ENCODE measurements around the gene DPM2.

DPM2 gene

DNA sequence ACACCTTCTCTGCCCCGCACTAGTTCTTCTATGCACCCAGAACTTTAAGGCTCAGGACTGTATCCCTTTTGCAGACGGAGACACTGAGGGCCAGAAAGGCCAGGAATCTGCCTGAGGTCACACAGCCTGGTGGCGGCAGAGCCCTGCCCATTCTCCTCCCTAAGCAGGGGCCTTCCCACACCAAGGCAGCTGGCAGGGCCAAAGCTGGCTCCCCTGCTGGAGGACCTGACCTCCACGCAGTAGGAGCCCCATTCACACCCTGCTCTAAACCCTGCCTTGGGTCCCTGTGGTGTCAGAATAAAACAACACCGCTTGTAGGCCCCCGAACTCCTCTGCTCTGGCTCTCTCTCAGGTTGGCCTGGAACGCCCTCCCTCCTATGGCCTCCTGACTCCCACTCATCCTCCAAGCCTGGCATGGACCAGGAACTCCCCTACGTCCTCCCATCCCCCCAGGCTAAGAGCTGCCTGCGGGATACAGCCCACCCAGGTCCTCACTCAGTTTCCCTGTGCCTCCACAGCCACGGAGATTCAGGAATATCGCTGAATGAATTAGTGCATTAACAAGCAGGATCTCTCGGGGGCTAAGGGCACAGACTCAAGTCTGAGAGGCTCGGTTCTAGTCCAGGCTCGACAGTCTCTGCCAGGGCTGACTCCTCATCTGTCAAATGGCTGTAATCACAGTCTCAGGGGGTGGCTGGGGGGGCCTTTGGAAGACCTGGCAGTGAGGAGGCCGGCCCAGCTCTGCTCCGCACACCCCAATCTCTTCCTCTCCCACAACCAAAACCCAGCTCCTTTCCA, 41.1 kb downstream of the DPM2 start:
- peaks cover 21% of the 10 kb centered on the region for H3K4me1 ChIP-seq (ENCODE audit: insufficient read depth, low read length)
- no peaks in the 10 kb centered on the region for H3K27me3 ChIP-seq (ENCODE audit: insufficient read depth, low read length, poor library complexity)
- H2AFZ ChIP-seq (ENCODE audit: low read depth, low read length) = no peak overlapping the region
- H3K36me3 ChIP-seq (ENCODE audit: insufficient read depth, low read length) = peaks cover 42% of the 10 kb centered on the region
- no peaks in the 10 kb centered on the region for H4K20me1 ChIP-seq (ENCODE audit: insufficient read depth, low read length)
- 0 out of 2 replicates have a peak, but pooled peaks cover 2% of the 10 kb centered on the region for H3K79me2 ChIP-seq (ENCODE audit: insufficient read depth, low read length)
- TF ChIP-seq EZH2 (IDR thresholded peaks at IDR 0.05; ENCODE audit: borderline replicate concordance, low read depth, low read length, severe bottlenecking) = no peak
- TF ChIP-seq, protein P1, sequence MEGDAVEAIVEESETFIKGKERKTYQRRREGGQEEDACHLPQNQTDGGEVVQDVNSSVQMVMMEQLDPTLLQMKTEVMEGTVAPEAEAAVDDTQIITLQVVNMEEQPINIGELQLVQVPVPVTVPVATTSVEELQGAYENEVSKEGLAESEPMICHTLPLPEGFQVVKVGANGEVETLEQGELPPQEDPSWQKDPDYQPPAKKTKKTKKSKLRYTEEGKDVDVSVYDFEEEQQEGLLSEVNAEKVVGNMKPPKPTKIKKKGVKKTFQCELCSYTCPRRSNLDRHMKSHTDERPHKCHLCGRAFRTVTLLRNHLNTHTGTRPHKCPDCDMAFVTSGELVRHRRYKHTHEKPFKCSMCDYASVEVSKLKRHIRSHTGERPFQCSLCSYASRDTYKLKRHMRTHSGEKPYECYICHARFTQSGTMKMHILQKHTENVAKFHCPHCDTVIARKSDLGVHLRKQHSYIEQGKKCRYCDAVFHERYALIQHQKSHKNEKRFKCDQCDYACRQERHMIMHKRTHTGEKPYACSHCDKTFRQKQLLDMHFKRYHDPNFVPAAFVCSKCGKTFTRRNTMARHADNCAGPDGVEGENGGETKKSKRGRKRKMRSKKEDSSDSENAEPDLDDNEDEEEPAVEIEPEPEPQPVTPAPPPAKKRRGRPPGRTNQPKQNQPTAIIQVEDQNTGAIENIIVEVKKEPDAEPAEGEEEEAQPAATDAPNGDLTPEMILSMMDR (IDR thresholded peaks at IDR 0.05; ENCODE audit: borderline replicate concordance, extremely low read depth, low read length, poor library complexity, severe bottlenecking) = no peak
- H3K9ac ChIP-seq (ENCODE audit: low read depth, low read length) = no peak overlapping the region
- no peak for ATAC-seq (ENCODE audit: insufficient read depth, low read depth)
- DNase-seq = no peak
- H3K27ac ChIP-seq (ENCODE audit: low read length) = no peak overlapping the region
- H3K4me3 ChIP-seq (ENCODE audit: low read depth in 1 of 2, low read length in 2 of 2) = no peak overlapping the region
- H3K9me3 ChIP-seq (ENCODE audit: insufficient read depth, low read length, severe bottlenecking) = peaks cover 21% of the 10 kb centered on the region
- H3K4me2 ChIP-seq (ENCODE audit: insufficient read depth, low read length) = no peak overlapping the region

DNA sequence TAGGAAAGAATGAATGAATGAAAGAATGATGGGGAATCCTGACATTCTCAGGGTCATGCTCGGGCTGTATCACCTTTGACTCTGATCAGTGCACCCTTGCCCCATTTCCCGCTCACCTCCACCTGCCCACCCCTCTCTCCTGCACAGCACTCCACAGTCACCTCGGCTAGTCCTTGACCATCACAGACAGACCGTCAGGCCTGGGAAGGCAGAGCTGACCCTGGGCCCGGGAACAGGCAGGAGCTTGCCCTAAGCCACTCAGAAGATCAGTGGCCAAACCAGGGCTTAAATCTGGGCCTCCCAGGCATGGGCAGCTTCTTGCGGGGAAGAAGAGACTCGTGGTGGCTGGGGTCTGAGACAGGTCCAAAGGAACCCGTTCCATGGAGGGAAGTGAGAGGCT, 41.8 kb downstream of the DPM2 start:
- 0 out of 2 replicates have a peak, but pooled peaks cover 2% of the 10 kb centered on the region for H3K79me2 ChIP-seq (ENCODE audit: insufficient read depth, low read length)
- no peaks in the 10 kb centered on the region for H3K27me3 ChIP-seq (ENCODE audit: insufficient read depth, low read length, poor library complexity)
- H3K4me1 ChIP-seq (ENCODE audit: insufficient read depth, low read length) = peaks cover 21% of the 10 kb centered on the region
- ATAC-seq (ENCODE audit: insufficient read depth, low read depth) (no peak), DNase-seq (no peak)
- H3K9me3 ChIP-seq (ENCODE audit: insufficient read depth, low read length, severe bottlenecking) = peaks cover 21% of the 10 kb centered on the region
- no peak overlapping the region for H3K27ac ChIP-seq (ENCODE audit: low read length)
- TF ChIP-seq, protein P1 (IDR thresholded peaks at IDR 0.05; ENCODE audit: borderline replicate concordance, extremely low read depth, low read length, poor library complexity, severe bottlenecking) = no peak
- TF ChIP-seq EZH2 (IDR thresholded peaks at IDR 0.05; ENCODE audit: borderline replicate concordance, low read depth, low read length, severe bottlenecking) = no peak
- H3K36me3 ChIP-seq (ENCODE audit: insufficient read depth, low read length) = peaks cover 47% of the 10 kb centered on the region
- no peak overlapping the region for H3K9ac ChIP-seq (ENCODE audit: low read depth, low read length)
- no peak overlapping the region for H2AFZ ChIP-seq (ENCODE audit: low read depth, low read length)
- H3K4me3 ChIP-seq (ENCODE audit: low read depth in 1 of 2, low read length in 2 of 2) = no peak overlapping the region
- no peak overlapping the region for H3K4me2 ChIP-seq (ENCODE audit: insufficient read depth, low read length)
- H4K20me1 ChIP-seq (ENCODE audit: insufficient read depth, low read length) = no peaks in the 10 kb centered on the region

DNA sequence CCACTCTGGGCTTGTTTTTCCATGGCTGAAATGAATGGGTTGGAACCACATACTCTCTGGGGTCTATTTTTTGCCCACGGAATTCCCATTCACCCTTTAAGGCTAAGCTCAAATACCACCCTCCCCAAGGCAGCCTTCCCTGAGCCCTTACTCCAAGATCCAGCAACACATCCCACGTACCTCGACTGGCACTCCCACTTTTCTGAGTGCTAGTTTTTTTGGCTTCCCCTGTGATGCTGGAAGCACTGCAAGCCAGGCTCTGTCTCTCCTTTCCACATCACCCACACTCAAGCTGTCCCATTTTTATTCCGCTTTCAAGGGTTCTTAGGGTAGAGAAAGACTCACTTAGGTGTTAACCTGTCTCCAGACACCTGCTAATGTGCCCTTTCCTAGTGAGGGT, 44.3 kb downstream of the DPM2 start:
- Histone ChIP-seq H3K4me2 (ENCODE audit: insufficient read depth, low read length) (no peak overlapping the region), H3K27me3 (ENCODE audit: insufficient read depth, low read length, poor library complexity) (no peaks in the 10 kb centered on the region), H4K20me1 (ENCODE audit: insufficient read depth, low read length) (no peaks in the 10 kb centered on the region), H3K4me1 (ENCODE audit: insufficient read depth, low read length) (peaks cover 7% of the 10 kb centered on the region), H3K36me3 (ENCODE audit: insufficient read depth, low read length) (peaks cover 56% of the 10 kb centered on the region), H3K9me3 (ENCODE audit: insufficient read depth, low read length, severe bottlenecking) (peaks cover 21% of the 10 kb centered on the region), H3K79me2 (ENCODE audit: insufficient read depth, low read length) (0 out of 2 replicates have a peak, but pooled peaks cover under 1% of the 10 kb centered on the region), H3K9ac (ENCODE audit: low read depth, low read length) (no peak overlapping the region), H3K27ac (ENCODE audit: low read length) (no peak overlapping the region), H3K4me3 (ENCODE audit: low read depth in 1 of 2, low read length in 2 of 2) (no peak overlapping the region), H2AFZ (ENCODE audit: low read depth, low read length) (no peak overlapping the region)
- DNase-seq = no peak
- TF ChIP-seq EZH2 (IDR thresholded peaks at IDR 0.05; ENCODE audit: borderline replicate concordance, low read depth, low read length, severe bottlenecking) = no peak
- TF ChIP-seq, protein P1 (IDR thresholded peaks at IDR 0.05; ENCODE audit: borderline replicate concordance, extremely low read depth, low read length, poor library complexity, severe bottlenecking) = no peak
- ATAC-seq (ENCODE audit: insufficient read depth, low read depth) = no peak

Data from DND-41 (cell line).